Skeletal muscle satellite cell (primary cell): ENCODE data around the gene MIP. TPM values are rescaled to one million over a fixed set of nuclear protein-coding genes. Genes with fewer than 3 reads are reported as not detected.
"Not testable (repeated sequence)": the region's sequence is repeated elsewhere in the genome, so short reads cannot be mapped to it uniquely, and the experiment has no call there.

ENCODE experiments used
- H3K27me3 ChIP-seq: 2 replicates; pipeline ENCODE4 v1.7.0; 2013; ENCODE audit warnings: low read length; ENCODE audit not compliant: control insufficient read depth, insufficient read depth
- H3K36me3 ChIP-seq: 2 replicates; pipeline ENCODE4 v1.7.0; 2013; ENCODE audit warnings: mild to moderate bottlenecking, control low read depth, low read length; ENCODE audit not compliant: insufficient read depth
- H3K4me1 ChIP-seq: 2 replicates; pipeline ENCODE4 v1.7.0; 2013; ENCODE audit warnings: low read length; ENCODE audit not compliant: control insufficient read depth, insufficient read depth
- H3K4me2 ChIP-seq: 2 replicates; pipeline ENCODE4 v1.7.0; 2013; ENCODE audit warnings: mild to moderate bottlenecking, low read length
- H3K4me3 ChIP-seq: 2 replicates; pipeline ENCODE4 v1.7.0; 2013; ENCODE audit warnings: low read length
- H3K9ac ChIP-seq: 2 replicates; pipeline ENCODE4 v1.7.0; 2013; ENCODE audit warnings: mild to moderate bottlenecking, low read depth, low read length, moderate library complexity
- H3K9me3 ChIP-seq: replicated peaks from 2 replicates; pipeline ENCODE4 v1.7.0; 2013; ENCODE audit warnings: mild to moderate bottlenecking, control low read depth, low read length
- total RNA-seq: library from RNA; depleted of rRNA; stranded (reverse); fragments of >200 nt; gene quantifications from 2 replicates; pipeline ENCODE4 v1.2.3, GENCODE V29; 2012; rRNA removed

MIP gene
- not detected in 2 replicates for total RNA-seq

DNA sequence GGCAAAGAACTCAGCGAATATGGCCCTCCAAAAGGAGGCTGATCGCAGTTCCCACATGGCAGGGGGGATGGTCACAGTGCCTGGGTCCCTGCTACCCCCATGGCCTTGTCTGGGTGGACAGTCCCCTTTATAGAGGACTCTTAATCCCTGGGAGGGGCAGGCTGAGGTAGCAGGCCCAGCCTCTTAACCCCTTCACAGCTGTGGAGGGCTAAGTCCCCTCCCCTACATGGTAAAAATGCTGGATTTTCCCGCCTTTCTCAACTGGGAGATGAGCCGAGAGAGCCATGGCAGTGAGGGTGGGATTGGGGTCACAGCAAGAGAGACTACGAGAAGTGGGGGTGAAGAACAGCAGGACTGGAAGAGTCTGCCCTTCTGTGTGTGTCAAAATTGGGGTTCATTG is at the start of gene MIP:
Gene MIP, minus strand, starts transcription at position 101 of the 400 bp plus-strand sequence. Its CDS starts 44 bp downstream, at position 57.
- H3K9me3 ChIP-seq = no peaks in the 10 kb centered on the region

DNA sequence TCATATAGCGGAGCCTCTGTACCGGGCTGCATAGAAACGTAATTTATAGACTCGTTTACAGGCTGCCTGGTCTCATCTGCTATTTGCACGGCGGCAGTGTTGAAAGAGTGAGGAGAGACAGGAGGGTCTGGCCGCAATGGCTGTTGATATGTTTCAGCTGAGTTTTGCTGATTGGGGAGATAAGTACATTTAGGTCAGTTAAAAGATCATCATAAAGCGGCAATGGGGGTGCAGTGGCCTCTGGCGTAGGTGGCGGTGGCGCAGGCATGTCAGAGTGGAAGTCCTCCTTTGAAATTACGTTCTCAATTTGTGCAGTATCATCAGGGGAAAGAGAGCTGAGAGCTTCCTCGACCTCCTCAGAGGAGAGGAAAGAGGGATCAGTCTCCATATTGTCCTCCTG is 45.4 kb upstream of the MIP start:
- H3K36me3 ChIP-seq, H3K4me3 ChIP-seq, H3K4me2 ChIP-seq, H3K27me3 ChIP-seq, H3K9ac ChIP-seq, H3K9me3 ChIP-seq, H3K4me1 ChIP-seq: not testable (repeated sequence)

More for the DNA sequence above, at the start of gene MIP:
- H3K4me3 ChIP-seq = no peak within 1 kb of the TSS
- peaks cover 27% of the 10 kb centered on the region for H3K27me3 ChIP-seq
- no peaks in the 10 kb centered on the region for H3K36me3 ChIP-seq
- peaks cover 4% of the 10 kb centered on the region for H3K4me1 ChIP-seq
- no peak within 1 kb of the TSS for H3K4me2 ChIP-seq
- no peak within 1 kb of the TSS for H3K9ac ChIP-seq

DNA sequence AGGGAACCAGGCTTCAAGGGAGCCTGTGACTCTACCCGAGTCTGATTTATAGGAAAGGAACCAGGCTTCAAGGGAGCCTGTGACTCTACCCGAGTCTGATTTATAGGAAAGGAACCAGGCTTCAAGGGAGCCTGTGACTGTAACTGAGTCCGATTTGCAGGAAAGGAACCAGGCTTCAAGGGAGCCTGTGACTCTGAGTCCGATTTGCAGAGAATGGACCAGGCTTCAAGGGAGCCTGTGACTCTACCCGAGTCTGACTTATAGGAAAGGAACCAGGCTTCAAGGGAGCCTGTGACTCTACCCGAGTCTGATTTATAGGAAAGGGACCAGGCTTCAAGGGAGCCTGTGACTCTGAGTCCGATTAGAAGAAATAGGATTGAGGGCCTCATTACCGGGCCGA is 45.0 kb upstream of the MIP start:
- not testable (repeated sequence) for H3K9me3 ChIP-seq, H3K27me3 ChIP-seq, H3K4me2 ChIP-seq, H3K36me3 ChIP-seq, H3K4me3 ChIP-seq, H3K4me1 ChIP-seq, H3K9ac ChIP-seq

DNA sequence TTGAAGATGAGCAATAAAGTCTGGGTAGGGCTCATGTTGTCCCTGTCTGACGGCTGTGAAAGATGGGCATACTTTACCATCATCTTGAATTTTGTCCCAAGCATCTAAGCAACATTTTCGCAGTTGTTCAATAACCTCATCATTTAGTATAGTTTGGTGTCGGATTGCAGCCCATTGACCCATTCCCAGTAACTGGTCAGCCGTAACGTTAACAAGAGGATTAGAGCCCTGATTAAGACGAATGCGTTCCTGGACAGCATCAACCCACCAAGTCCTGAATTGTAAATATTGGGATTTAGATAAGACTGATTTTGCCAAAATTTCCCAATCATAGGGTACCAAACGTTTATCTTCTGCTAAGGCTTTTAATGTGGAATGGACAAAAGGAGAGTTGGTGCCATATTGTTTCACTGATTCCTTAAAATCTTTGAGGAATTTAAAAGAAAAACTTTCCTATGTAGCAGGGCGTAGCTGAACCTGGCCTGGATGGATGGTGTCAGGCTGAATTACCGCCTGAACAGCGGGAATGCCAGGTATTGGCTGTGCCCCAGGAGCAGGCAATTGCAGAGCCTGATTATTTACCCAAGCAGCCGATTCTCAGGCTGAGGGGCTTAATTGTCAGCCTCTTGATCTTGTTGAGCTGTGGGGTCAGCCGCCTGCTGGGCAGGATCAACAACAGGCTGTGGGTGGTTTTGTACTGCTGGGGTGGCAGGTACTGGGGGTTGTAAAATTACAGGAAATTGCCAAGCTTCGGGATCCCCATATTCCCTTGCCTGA is 43.9 kb upstream of the MIP start:
- not testable (repeated sequence) for H3K4me3 ChIP-seq, H3K4me2 ChIP-seq, H3K36me3 ChIP-seq, H3K27me3 ChIP-seq, H3K9me3 ChIP-seq, H3K9ac ChIP-seq, H3K4me1 ChIP-seq

DNA sequence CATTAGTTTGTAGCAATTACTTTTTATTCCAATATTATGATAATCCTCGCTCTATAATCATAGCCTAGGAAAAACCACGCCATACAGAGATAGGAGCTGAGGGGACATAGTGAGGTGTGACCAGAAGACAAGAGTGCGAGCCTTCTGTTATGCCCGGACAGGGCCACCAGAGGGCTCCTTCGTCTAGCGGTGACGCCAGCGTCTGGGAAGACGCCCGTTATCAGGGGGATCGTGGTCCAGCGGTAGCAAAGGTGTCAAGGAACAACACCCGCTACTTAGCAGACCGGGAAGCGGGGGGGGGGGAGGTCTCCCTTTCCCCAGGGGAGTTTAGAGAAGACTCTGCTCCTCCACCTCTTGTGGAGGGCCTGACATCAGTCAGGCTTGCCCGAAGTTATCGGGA is 42.2 kb upstream of the MIP start:
- H3K9me3 ChIP-seq, H3K4me1 ChIP-seq, H3K27me3 ChIP-seq, H3K36me3 ChIP-seq, H3K9ac ChIP-seq, H3K4me3 ChIP-seq: not testable (repeated sequence)
- H3K4me2 ChIP-seq = peak overlapping the region; percentile 77

DNA sequence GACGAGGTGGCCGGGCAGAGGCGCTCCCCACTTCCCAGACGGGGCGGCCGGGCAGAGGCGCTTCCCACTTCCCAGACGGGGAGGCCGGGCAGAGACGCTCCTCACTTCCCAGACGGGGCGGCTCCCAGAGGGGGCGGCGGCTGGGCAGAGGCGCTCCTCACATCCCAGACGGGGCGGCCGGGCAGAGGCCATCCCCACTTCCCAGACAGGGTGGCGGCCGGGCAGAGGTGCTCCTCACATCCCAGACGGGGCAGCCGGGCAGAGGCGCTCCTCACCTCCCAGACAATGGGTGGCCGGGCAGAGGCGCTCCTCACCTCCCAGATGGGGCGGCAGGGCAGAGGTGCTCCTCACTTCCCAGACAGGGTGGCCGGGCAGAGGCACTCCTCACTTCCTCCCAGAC is 40.0 kb upstream of the MIP start:
- H3K9me3 ChIP-seq, H3K4me3 ChIP-seq, H3K36me3 ChIP-seq, H3K4me1 ChIP-seq, H3K4me2 ChIP-seq, H3K9ac ChIP-seq: not testable (repeated sequence)
- H3K27me3 ChIP-seq = peaks cover 23% of the 10 kb centered on the region

DNA sequence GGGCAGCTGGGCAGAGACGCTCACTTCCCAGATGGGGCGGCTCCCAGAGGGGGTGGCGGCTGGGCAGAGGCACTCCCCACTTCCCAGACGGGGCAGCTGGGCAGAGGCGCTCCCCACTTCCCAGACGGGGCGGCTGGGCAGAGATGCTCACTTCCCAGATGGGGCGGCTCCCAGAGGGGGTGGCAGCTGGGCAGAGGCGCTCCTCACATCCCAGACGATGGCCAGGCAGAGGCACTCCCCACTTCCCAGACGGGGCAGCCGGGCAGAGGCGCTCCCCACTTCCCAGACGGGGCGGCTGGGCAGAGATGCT is 39.6 kb upstream of the MIP start:
- not testable (repeated sequence) for H3K36me3 ChIP-seq, H3K4me2 ChIP-seq
- H3K27me3 ChIP-seq = peaks cover 27% of the 10 kb centered on the region

DNA sequence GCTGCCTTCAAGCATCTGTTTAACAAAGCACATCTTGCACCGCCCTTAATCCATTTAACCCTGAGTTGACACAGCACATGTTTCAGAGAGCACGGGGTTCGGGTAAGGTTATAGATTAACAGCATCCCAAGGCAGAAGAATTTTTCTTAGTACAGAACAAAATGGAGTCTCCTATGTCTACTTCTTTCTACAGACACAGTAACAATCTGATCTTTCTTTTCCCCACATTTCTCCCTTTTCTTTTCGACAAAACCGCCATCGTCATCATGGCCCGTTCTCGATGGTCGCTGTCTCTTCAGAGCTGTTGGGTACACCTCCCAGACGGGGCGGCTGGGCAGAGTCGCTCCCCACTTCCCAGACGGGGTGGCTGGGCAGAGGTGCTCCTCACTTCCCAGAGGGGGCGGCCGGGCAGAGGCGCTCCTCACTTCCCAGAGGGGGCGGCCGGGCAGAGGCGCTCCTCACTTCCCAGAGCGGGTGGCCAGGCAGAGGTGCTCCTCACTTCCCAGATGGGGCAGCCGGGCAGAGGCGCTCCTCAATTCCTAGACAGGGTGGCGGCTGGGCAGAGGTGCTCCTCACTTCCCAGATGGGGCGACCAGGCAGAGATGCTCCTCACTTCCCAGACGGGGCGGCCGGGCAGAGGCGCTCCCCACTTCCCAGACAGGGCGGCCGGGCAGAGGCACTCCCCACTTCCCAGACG is 39.1 kb upstream of the MIP start:
- not testable (repeated sequence) for H3K4me2 ChIP-seq, H3K4me3 ChIP-seq, H3K9me3 ChIP-seq, H3K36me3 ChIP-seq, H3K9ac ChIP-seq, H3K4me1 ChIP-seq
- peaks cover 32% of the 10 kb centered on the region for H3K27me3 ChIP-seq

More for the DNA sequence above, 39.6 kb upstream of the MIP start:
- not testable (repeated sequence) for H3K4me1 ChIP-seq, H3K9me3 ChIP-seq, H3K9ac ChIP-seq, H3K4me3 ChIP-seq

DNA sequence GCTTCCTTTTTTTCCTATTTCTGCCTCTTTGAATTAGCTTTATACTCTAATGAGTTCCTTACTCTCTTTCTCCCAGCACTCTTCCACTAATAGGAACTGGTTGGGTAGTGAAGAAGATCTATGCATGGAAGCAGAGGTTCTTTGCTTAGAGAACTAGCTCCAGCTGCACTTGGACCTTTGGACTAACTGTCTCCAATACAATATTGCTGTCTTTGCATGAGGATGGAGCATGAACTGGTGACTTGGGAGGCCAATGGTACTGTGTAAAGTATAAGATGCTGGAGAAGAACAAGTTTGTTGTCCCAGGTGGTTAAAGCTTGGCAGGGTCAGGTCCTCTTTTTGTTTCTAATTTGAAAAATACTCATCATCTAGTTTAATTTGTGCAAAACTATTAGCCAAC is 35.9 kb upstream of the MIP start:
- Histone ChIP-seq H3K4me1 (peaks cover 14% of the 10 kb centered on the region), H3K4me3 (no peak overlapping the region), H3K4me2 (no peak overlapping the region), H3K36me3 (no peaks in the 10 kb centered on the region), H3K9ac (no peak overlapping the region), H3K9me3 (no peaks in the 10 kb centered on the region), H3K27me3 (peaks cover 46% of the 10 kb centered on the region)

DNA sequence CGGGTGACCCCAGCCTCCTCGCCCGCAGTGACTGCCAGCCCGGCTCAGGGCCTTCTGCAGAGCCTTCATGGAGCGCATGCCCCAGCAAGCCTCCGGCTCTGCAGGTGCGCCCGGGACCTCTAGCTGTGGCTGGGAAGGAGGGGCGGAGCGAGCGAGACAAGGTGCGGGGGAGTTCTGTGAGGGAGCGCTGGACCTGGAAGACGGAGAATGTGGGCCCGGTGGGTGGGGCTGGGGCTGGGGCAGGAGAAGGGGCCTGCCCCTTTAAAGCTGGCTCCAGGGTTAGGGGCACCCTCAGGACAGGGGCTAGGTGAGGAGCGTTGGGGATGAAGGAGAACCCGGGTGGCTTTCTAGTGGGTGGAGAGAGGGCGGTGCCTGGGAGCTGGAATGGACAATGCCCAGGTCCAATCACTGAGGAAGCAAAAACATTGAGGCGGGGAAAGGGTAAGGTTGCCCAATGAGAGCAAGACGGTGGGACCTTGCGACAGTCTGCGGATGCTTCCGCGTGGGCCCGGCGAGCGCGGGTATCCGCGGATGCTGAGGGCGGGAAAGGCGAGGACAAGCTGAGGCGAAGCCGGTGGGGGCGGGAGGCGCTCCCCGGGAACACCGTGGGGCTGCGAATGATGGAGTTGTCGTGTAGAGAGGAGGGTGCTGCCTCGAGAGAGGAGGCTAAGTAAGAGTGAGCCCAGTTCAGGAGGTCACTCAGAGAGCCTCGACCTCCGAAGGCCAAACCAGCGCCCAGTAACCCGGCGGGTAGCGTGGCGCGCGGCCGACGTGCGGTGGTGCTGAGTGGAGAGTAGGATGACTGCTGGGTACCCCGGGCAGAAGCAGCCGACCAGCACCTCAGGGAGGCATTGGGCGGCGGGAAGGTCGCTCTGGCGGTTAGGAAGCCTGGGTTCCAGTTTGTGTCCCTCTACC is 33.8 kb upstream of the MIP start, which contains the start of gene GLS2:
Gene GLS2, minus strand, starts transcription at position 121 of the 915 bp plus-strand sequence. Its CDS starts 43 bp downstream, at position 78.
- H3K36me3 ChIP-seq = no peaks in the 10 kb centered on the region
- H3K27me3 ChIP-seq = peaks cover 46% of the 10 kb centered on the region
- no peak within 1 kb of the TSS for H3K9ac ChIP-seq
- H3K9me3 ChIP-seq = no peaks in the 10 kb centered on the region
- H3K4me1 ChIP-seq = peaks cover 14% of the 10 kb centered on the region
- peak within 1 kb of the TSS; percentile 66 for H3K4me3 ChIP-seq
- peak within 1 kb of the TSS; percentile 87 for H3K4me2 ChIP-seq

DNA sequence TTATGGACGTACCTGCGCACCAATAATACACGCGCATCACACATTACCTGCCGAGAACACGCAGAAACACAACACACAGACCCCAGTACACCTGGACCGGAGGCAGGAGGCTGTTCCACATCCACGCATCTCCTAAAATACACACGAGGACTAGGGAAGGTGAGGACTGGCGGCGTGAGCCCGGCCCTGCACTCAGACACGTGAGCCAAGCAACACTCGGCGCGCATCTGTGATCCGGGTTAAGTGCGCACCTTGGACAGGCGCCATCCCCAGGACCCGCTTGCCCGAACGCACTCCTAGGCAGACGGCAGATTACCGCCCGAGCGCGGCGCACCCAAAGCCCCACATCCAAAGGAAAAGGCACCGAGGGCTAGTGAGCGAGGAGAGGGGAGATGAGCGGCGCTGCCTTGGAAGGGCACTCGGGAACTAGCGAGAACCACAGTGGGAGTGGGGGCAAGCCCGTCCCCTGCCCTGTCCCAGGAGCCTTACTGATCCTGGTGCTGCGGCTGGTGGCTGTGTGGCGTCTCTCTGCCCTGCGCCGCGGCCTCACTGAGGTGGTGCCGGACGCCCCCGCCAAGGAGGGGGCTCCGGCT is 33.1 kb upstream of the MIP start:
- Histone ChIP-seq H3K9ac (no peak overlapping the region), H3K27me3 (peaks cover 46% of the 10 kb centered on the region), H3K36me3 (no peaks in the 10 kb centered on the region), H3K4me3 (peak overlapping the region; percentile 66), H3K9me3 (no peaks in the 10 kb centered on the region), H3K4me2 (peak overlapping the region; percentile 87), H3K4me1 (peaks cover 14% of the 10 kb centered on the region)
